Measurements from ENCODE around the gene SEMA4G. TPM values are rescaled to one million over a fixed set of nuclear protein-coding genes. Genes with fewer than 3 reads are reported as not detected.

The SEMA4G gene, protein sequence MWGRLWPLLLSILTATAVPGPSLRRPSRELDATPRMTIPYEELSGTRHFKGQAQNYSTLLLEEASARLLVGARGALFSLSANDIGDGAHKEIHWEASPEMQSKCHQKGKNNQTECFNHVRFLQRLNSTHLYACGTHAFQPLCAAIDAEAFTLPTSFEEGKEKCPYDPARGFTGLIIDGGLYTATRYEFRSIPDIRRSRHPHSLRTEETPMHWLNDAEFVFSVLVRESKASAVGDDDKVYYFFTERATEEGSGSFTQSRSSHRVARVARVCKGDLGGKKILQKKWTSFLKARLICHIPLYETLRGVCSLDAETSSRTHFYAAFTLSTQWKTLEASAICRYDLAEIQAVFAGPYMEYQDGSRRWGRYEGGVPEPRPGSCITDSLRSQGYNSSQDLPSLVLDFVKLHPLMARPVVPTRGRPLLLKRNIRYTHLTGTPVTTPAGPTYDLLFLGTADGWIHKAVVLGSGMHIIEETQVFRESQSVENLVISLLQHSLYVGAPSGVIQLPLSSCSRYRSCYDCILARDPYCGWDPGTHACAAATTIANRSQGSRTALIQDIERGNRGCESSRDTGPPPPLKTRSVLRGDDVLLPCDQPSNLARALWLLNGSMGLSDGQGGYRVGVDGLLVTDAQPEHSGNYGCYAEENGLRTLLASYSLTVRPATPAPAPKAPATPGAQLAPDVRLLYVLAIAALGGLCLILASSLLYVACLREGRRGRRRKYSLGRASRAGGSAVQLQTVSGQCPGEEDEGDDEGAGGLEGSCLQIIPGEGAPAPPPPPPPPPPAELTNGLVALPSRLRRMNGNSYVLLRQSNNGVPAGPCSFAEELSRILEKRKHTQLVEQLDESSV
- polyA plus RNA-seq (2012; ENCODE audit: insufficient read depth, insufficient read length) = 5.3 TPM

GRCh38 chr10:100969187-100970075, at the start of gene SEMA4G:
TSS of gene SEMA4G (plus strand) at chr10:100969504. CDS start at chr10:100972913, 3,409 bp downstream.
- DNase-seq (ENCODE audit: low read depth, low spot score) = peak; percentile 22
- H3K4me3 ChIP-seq (ENCODE audit: low read length) = peak within 1 kb of the TSS; percentile 52

DNA sequence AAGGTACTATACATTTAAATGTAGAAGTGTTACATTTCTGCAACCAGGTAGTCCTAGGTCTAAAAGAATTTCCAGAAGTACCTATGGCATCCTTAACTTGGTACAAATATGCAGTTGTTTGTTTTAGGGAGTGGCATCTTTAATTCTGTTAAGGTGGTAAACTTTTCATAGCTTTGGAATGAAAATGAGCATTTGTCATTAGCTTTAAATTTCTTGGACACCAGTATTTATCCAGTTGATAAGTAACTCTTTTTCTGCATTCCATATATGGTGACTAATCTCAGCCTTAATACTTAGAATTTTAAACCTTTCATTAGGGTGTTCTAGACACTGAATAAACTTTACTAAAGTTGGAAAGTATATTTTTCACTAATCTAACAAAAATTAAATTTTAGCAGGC, 45.7 kb upstream of the SEMA4G start:
- no peak for DNase-seq (ENCODE audit: low read depth, low spot score)
- no peak overlapping the region for H3K4me3 ChIP-seq (ENCODE audit: low read length)

- no peak for DNase-seq (ENCODE audit: low read depth, low spot score)
- no peak overlapping the region for H3K4me3 ChIP-seq (ENCODE audit: low read length)
These were observed 42.0 kb upstream of the SEMA4G start for GRCh38 chr10:100927266-100927665.

DNA sequence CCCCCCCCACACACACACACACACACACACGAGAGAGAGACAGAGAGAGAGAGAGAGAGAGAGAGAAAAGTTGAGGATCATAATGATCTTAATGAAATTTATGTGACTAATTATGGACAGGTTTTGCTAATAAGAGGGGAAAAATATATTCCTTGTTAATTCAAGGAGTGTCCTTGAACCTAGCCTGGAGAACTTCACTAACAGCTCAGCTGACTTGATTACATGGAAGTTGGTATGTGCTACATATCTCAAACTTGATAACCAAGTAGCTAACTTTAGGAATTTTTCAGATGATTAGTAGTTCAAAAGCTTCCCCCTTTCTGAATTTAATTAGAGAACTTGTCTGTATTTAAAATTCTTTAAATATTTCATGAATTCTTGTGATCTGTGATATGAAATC, 41.3 kb upstream of the SEMA4G start:
- H3K4me3 ChIP-seq (ENCODE audit: low read length) = no peak overlapping the region
- DNase-seq (ENCODE audit: low read depth, low spot score) = no peak

DNA sequence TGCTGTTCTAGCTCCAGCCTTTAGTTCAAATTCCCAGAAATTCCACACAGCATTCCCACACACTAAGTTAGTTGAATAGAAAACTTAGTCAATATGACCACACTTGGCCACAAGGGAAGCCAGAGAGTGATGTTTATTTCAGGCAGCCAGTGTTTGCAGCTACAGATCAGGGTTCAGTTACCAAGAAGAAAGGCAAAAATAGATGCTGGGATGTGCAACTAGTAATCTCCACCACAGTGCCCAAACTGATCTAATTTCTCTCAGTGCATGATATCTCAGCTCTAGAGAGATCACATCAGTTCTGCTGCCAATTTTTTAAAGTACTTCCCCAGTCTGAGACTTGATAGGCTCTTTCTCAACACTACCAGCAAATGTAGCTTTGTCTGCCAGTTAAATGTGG, 38.9 kb upstream of the SEMA4G start:
- H3K4me3 ChIP-seq (ENCODE audit: low read length) = no peak overlapping the region
- DNase-seq (ENCODE audit: low read depth, low spot score) = no peak

DNA sequence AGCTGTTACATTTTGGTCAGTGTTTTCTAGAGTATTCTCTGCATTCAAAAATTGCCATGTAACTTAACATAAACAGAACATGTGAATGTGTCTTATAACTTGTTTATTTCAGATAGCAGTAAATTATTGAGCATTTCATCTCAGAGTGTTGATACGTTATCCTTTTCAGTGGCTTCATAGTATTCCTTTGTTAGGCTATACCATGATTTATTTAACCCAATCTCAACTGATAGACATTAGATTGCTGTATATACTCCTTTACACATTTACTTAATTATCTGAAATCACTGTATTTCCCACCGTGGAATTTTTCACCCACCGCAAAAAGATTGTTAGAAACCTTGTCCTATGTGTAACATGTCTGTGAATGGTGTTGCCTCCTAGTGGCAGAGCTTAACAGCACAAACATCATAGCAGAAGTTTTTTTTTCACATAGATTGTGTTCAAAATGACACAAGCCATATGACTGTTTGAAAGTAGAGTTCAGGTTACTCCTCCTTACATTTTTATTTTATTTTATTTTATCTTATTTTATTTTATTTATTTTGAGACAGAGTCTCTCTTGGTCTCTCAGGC, 35.1 kb upstream of the SEMA4G start:
- peak; percentile 29 for DNase-seq (ENCODE audit: low read depth, low spot score)
- H3K4me3 ChIP-seq (ENCODE audit: low read length) = no peak overlapping the region

- no peak overlapping the region for H3K4me3 ChIP-seq (ENCODE audit: low read length)
- no peak for DNase-seq (ENCODE audit: low read depth, low spot score)
These were observed 29.4 kb upstream of the SEMA4G start for GRCh38 chr10:100939763-100940344.

GRCh38 chr10:100942229-100942628, 27.1 kb upstream of the SEMA4G start:
- H3K4me3 ChIP-seq (ENCODE audit: low read length) = no peak overlapping the region
- no peak for DNase-seq (ENCODE audit: low read depth, low spot score)

DNA sequence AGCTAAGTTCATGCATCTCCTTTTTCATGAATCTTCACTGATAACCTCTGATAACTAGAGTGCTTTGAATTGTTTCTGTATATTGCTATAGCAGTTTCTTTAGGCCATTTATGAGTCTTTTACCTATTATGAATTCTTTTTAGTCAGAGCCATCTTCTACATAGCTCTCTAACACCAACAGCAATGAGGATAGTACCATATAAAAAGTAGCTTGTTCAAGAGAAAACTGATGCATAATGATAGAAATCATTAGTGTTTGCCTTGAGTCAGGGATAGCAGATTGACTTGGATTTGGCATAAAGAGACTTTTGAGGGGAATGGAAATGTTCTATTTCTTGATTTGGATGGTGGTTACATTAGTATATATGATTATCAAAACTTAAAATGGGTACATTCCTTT, 25.8 kb upstream of the SEMA4G start:
- no peak for DNase-seq (ENCODE audit: low read depth, low spot score)
- H3K4me3 ChIP-seq (ENCODE audit: low read length) = no peak overlapping the region

GRCh38 chr10:100945754-100946153, 23.6 kb upstream of the SEMA4G start:
- no peak overlapping the region for H3K4me3 ChIP-seq (ENCODE audit: low read length)
- DNase-seq (ENCODE audit: low read depth, low spot score) = no peak

GRCh38 chr10:100948916-100949315, 20.4 kb upstream of the SEMA4G start:
- no peak for DNase-seq (ENCODE audit: low read depth, low spot score)
- H3K4me3 ChIP-seq (ENCODE audit: low read length) = no peak overlapping the region

GRCh38 chr10:100960251-100960650, 9.1 kb upstream of the SEMA4G start:
- no peak for DNase-seq (ENCODE audit: low read depth, low spot score)
- H3K4me3 ChIP-seq (ENCODE audit: low read length) = no peak overlapping the region

GRCh38 chr10:100962351-100963080, 6.8 kb upstream of the SEMA4G start:
- no peak overlapping the region for H3K4me3 ChIP-seq (ENCODE audit: low read length)
- DNase-seq (ENCODE audit: low read depth, low spot score) = no peak

DNA sequence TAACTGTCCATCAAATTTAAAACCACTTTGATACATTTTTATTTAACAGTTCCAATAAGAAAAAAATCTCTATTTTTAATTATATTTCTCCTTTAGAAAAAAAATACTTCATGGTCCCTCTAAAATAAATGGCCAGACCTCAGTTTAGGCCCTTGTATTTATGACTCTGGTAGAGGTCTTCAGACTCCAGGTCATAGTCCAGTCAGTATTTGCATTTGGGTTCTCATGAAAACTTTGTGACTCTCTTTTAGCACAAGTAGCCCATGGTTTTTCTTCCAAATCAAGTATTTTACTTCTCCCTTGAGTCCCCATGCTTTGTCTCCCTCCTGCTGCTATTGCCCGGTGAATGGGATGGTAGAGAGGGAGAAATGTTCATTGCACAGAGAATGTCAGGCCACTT, 5.5 kb upstream of the SEMA4G start:
- no peak overlapping the region for H3K4me3 ChIP-seq (ENCODE audit: low read length)
- no peak for DNase-seq (ENCODE audit: low read depth, low spot score)

DNA sequence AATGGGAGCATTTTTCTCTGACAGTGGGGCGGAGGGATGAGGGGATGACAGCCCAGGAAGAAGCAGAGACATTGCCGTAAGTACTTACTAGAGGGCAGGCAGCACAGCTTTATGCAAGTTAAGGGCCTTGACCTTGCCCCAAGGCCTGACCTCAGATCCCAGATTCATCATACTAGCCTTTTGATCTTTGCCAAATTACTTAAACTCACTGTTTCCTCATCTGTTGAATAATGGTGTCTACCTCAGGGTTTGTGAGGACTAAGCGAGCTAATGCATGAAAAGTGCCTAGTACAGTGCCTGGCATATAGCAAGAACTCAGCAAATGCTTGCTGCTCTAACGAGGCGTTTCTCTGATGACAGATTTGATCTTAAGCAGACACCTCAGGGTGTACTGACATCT, 3.5 kb upstream of the SEMA4G start:
- no peak overlapping the region for H3K4me3 ChIP-seq (ENCODE audit: low read length)
- DNase-seq (ENCODE audit: low read depth, low spot score) = no peak

- H3K4me3 ChIP-seq (ENCODE audit: low read length) = no peak overlapping the region
- DNase-seq (ENCODE audit: low read depth, low spot score) = no peak
These were observed 2.4 kb upstream of the SEMA4G start for GRCh38 chr10:100966887-100967286.

GRCh38 chr10:100967332-100967731, 2.0 kb upstream of the SEMA4G start:
- no peak overlapping the region for H3K4me3 ChIP-seq (ENCODE audit: low read length)
- no peak for DNase-seq (ENCODE audit: low read depth, low spot score)

Data from Jurkat, Clone E6-1 (cell line).